ENCODE results near the gene KDM6A.
"Not testable (repeated sequence)": the region's sequence is repeated elsewhere in the genome, so short reads cannot be mapped to it uniquely, and the experiment has no call there.

Gene KDM6A

GRCh38 chrX:44872821-44873414, at the start of gene KDM6A:
TSS of gene KDM6A (plus strand) at chrX:44873188. CDS start at chrX:44873552, 364 bp downstream.
- DNase-seq (ENCODE audit: low spot score), result peak; percentile 95

GRCh38 chrX:44823193-44823592, 49.8 kb upstream of the KDM6A start:
- not testable (repeated sequence) for DNase-seq (ENCODE audit: low spot score)

GRCh38 chrX:44828008-44828605, 44.9 kb upstream of the KDM6A start:
- no peak for DNase-seq (ENCODE audit: low spot score)

GRCh38 chrX:44829832-44830231, 43.2 kb upstream of the KDM6A start:
- DNase-seq (ENCODE audit: low spot score), result no peak

GRCh38 chrX:44842550-44843317, 30.3 kb upstream of the KDM6A start:
- DNase-seq (ENCODE audit: low spot score), result no peak

- DNase-seq (ENCODE audit: low spot score), result no peak
Observed at GRCh38 chrX:44843318-44843702, 29.7 kb upstream of the KDM6A start.

- DNase-seq (ENCODE audit: low spot score), result no peak
Observed at GRCh38 chrX:44843753-44844152, 29.2 kb upstream of the KDM6A start, which contains the start of gene DUSP21. TSS of gene DUSP21 (plus strand) at chrX:44844021. CDS start at chrX:44844133, 112 bp downstream.

GRCh38 chrX:44844204-44844603, 28.8 kb upstream of the KDM6A start:
- DNase-seq (ENCODE audit: low spot score), result no peak

- DNase-seq (ENCODE audit: low spot score), result not testable (repeated sequence)
Observed at GRCh38 chrX:44850891-44851290, 22.1 kb upstream of the KDM6A start.

- DNase-seq (ENCODE audit: low spot score), result no peak
Observed at GRCh38 chrX:44871114-44871645, 1.8 kb upstream of the KDM6A start.

GRCh38 chrX:44871931-44872820, 812 bp upstream of the KDM6A start:
- DNase-seq (ENCODE audit: low spot score), result peak; percentile 48

GRCh38 chrX:44873415-44874276, 658 bp downstream of the KDM6A start:
- DNase-seq (ENCODE audit: low spot score), result peak; percentile 17

GRCh38 chrX:44874420-44875184, 1.6 kb downstream of the KDM6A start:
- peak; percentile 33 for DNase-seq (ENCODE audit: low spot score)

GRCh38 chrX:44875185-44875489, 2.1 kb downstream of the KDM6A start:
- DNase-seq (ENCODE audit: low spot score), result no peak

GRCh38 chrX:44876086-44876485, 3.1 kb downstream of the KDM6A start:
- no peak for DNase-seq (ENCODE audit: low spot score)

- DNase-seq (ENCODE audit: low spot score), result no peak
Observed at GRCh38 chrX:44876767-44877166, 3.8 kb downstream of the KDM6A start.

- no peak for DNase-seq (ENCODE audit: low spot score)
Observed at GRCh38 chrX:44878780-44879179, 5.8 kb downstream of the KDM6A start.

GRCh38 chrX:44881549-44881948, 8.6 kb downstream of the KDM6A start:
- no peak for DNase-seq (ENCODE audit: low spot score)

- DNase-seq (ENCODE audit: low spot score), result no peak
Observed at GRCh38 chrX:44882635-44883034, 9.6 kb downstream of the KDM6A start.

GRCh38 chrX:44884944-44885343, 12.0 kb downstream of the KDM6A start:
- no peak for DNase-seq (ENCODE audit: low spot score)
